Endothelial cell of umbilical vein (primary cell): ENCODE data around the gene H2BK1.

Experiments
- POLR2AphosphoS5 ChIP-seq: IDR thresholded peaks from 2 replicates; pipeline ENCODE4 v1.6.1; 2012; ENCODE audit warnings: low read depth, mild to moderate bottlenecking, control low read depth, low read length, moderate library complexity; ENCODE audit not compliant: insufficient read depth
- TF ChIP-seq, protein P1 (sequence below), 2 donors: IDR thresholded peaks; 1 replicate in 1 of 2; 2 replicates in 1 of 2; pipeline ENCODE4 v1.5.1; 2011; ENCODE audit warnings: low read length in 2 of 2, mild to moderate bottlenecking in 2 of 2, moderate library complexity in 2 of 2, control low read depth in 1 of 2, inconsistent platforms in 1 of 2, low read depth in 1 of 2; ENCODE audit not compliant: insufficient read depth in 1 of 2; ENCODE audit errors: extremely low read depth in 1 of 2

DNA sequence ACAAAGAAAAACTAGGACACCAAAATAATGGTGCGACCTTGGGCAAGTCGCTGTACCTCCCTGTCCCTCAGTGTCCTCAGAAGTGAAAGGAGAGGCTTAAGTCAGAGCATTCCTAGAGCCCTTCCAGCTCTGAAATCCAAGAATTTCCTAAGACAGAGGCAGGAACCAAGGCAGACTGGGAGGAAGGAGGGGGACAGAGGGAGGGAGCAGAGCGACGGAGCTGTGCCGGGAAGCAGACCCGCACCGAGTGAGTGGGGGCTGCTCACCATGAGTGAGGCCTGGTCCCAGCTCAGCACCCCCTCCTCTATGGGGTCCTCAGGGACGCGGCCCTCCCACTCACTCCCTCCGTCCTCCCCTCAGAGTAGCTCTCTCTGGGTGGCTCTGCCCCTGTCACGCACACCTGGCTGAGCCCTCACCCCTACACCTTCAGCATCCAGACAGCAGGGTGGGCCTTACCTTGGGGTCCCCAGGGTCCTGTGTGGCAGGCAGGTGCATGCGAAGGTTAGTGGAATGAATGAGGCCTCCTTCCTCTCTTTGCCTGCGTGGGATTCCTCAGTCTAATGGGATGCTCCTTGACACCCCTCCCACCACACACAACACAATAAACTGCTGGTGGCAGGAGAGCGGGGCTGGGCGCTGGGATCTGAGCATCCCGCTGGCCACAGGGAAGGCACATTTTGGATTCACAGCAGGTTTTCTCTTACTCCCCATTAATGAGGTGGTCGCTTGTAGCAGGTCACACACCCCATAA lies 42.8 kb upstream of the H2BK1 start:
- no peak for TF ChIP-seq POLR2AphosphoS5
- TF ChIP-seq, protein P1, sequence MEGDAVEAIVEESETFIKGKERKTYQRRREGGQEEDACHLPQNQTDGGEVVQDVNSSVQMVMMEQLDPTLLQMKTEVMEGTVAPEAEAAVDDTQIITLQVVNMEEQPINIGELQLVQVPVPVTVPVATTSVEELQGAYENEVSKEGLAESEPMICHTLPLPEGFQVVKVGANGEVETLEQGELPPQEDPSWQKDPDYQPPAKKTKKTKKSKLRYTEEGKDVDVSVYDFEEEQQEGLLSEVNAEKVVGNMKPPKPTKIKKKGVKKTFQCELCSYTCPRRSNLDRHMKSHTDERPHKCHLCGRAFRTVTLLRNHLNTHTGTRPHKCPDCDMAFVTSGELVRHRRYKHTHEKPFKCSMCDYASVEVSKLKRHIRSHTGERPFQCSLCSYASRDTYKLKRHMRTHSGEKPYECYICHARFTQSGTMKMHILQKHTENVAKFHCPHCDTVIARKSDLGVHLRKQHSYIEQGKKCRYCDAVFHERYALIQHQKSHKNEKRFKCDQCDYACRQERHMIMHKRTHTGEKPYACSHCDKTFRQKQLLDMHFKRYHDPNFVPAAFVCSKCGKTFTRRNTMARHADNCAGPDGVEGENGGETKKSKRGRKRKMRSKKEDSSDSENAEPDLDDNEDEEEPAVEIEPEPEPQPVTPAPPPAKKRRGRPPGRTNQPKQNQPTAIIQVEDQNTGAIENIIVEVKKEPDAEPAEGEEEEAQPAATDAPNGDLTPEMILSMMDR (IDR thresholded peaks at IDR 0.05; ENCODE audit: extremely low read depth in 1 of 2, insufficient read depth in 1 of 2, low read depth in 1 of 2, low read length in 2 of 2), result no peak
